GM21423 (cell line): ENCODE measurements around the gene ZSCAN26.
"Not testable (repeated sequence)": the region's sequence is repeated elsewhere in the genome, so short reads cannot be mapped to it uniquely, and the experiment has no call there.

ENCODE experiments used
- ATAC-seq: cut with Tn5 transposase; IDR thresholded peaks from one replicate; pipeline ENCODE4 v1.9.1; 2021; ENCODE audit warnings: mild to moderate bottlenecking, moderate library complexity; ENCODE audit not compliant: unreplicated experiment

Gene ZSCAN26

GRCh38 chr6:28315628-28316027 lies 48.7 kb downstream of the ZSCAN26 start:
- ATAC-seq: no peak

GRCh38 chr6:28317866-28318265 lies 50.9 kb downstream of the ZSCAN26 start:
- not testable (repeated sequence) for ATAC-seq

GRCh38 chr6:28322661-28323060 lies 55.7 kb downstream of the ZSCAN26 start:
- ATAC-seq: no peak

- ATAC-seq: no peak
Measured at GRCh38 chr6:28323813-28324424, 57.0 kb downstream of the ZSCAN26 start.

GRCh38 chr6:28326371-28326948 lies 59.5 kb downstream of the ZSCAN26 start:
- ATAC-seq: no peak
